ENCODE data around the gene ABCB11.

DNA sequence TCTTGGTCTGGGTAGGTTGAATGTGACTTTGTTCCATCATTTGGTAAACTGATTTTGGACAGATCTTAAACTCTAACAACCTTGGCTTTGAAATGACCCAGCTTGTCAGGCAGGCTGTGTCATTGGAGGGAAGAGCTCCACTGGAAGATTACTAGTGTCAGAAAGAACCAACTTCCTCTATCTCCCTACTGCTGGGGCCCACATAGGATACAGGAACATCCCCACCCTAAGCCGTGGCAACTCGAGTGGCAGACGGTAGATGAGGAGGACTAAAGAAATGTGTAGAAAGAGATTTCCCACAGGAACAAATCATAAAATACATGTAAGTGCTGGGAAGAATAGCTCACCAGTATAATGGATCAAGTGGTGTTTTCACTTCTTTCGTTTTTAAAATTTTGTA is 134.3 kb downstream of the ABCB11 start:
- TF ChIP-seq, protein P1, sequence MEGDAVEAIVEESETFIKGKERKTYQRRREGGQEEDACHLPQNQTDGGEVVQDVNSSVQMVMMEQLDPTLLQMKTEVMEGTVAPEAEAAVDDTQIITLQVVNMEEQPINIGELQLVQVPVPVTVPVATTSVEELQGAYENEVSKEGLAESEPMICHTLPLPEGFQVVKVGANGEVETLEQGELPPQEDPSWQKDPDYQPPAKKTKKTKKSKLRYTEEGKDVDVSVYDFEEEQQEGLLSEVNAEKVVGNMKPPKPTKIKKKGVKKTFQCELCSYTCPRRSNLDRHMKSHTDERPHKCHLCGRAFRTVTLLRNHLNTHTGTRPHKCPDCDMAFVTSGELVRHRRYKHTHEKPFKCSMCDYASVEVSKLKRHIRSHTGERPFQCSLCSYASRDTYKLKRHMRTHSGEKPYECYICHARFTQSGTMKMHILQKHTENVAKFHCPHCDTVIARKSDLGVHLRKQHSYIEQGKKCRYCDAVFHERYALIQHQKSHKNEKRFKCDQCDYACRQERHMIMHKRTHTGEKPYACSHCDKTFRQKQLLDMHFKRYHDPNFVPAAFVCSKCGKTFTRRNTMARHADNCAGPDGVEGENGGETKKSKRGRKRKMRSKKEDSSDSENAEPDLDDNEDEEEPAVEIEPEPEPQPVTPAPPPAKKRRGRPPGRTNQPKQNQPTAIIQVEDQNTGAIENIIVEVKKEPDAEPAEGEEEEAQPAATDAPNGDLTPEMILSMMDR (IDR thresholded peaks at IDR 0.05), result no peak
- TF ChIP-seq POLR2A (IDR thresholded peaks at IDR 0.05), result no peak
